K562 (cell line): ENCODE measurements around the gene TAS1R3.

Experiments used
- CC2D1A ChIP-seq: fragments of 450-650 bp; IDR thresholded peaks from 2 replicates; pipeline ENCODE4 v1.6.1; 2017; ENCODE audit warnings: mild to moderate bottlenecking
- EGR1 ChIP-seq: fragments of 450-650 bp; conservative IDR thresholded peaks from 2 replicates; pipeline ENCODE4 v1.6.1; 2017; ENCODE audit warnings: mild to moderate bottlenecking
- NFXL1 ChIP-seq: fragments of 450-650 bp; formaldehyde crosslinking; IDR thresholded peaks from 2 replicates; pipeline ENCODE4 v1.4.0; 2021; ENCODE audit warnings: mild to moderate bottlenecking
- POLR2A ChIP-seq: fragments of 450-650 bp; conservative IDR thresholded peaks from 2 replicates; pipeline ENCODE4 v1.6.1; 2016
- TBP ChIP-seq: optimal IDR thresholded peaks from 2 replicates; pipeline ENCODE3; 2011; ENCODE audit warnings: low read depth, low read length, improper control_type of control experiment
- ZFX ChIP-seq: sonication (generic); formaldehyde crosslinking; IDR thresholded peaks from 2 replicates; pipeline ENCODE4 v1.8.0; 2022; ENCODE audit warnings: mild to moderate bottlenecking, missing genetic modification reagents, moderate library complexity
- ZNF253 ChIP-seq: fragments of 250-450 bp; sonication (Bioruptor Pico); conservative IDR thresholded peaks from 2 replicates; pipeline ENCODE4 v1.6.1; 2021; ENCODE audit warnings: mild to moderate bottlenecking
- TF ChIP-seq, protein P1 (sequence below), 3 experiments: IDR thresholded peaks in 2 of 3; conservative IDR thresholded peaks in 1 of 3; 2 replicates each; pipeline ENCODE4 v1.5.1; 2011 to 2012; ENCODE audit warnings: low read length in 3 of 3, mild to moderate bottlenecking in 3 of 3, control low read depth in 2 of 3, improper control_type of control experiment in 1 of 3, inconsistent platforms in 1 of 3, low read depth in 1 of 3, mixed read lengths in 1 of 3, moderate library complexity in 1 of 3; ENCODE audit not compliant: insufficient read depth in 2 of 3
- TF ChIP-seq, protein P2 (sequence below): fragments of 450-650 bp; IDR thresholded peaks from one replicate; pipeline ENCODE4 v1.6.1; 2018; ENCODE audit warnings: mild to moderate bottlenecking, moderate library complexity; ENCODE audit not compliant: partially characterized antibody
- TF ChIP-seq, protein P3 (sequence below): fragments of 200-800 bp; sonication (Bioruptor generic); IDR thresholded peaks from 2 replicates; pipeline ENCODE4 v1.6.1; 2016; ENCODE audit warnings: missing genetic modification characterization, missing compliant biosample characterization
- TF ChIP-seq, protein P4 (sequence below): fragments of 450-650 bp; formaldehyde crosslinking; IDR thresholded peaks from 2 replicates; pipeline ENCODE4 v1.4.0; 2020; ENCODE audit warnings: mild to moderate bottlenecking, mixed read lengths

DNA sequence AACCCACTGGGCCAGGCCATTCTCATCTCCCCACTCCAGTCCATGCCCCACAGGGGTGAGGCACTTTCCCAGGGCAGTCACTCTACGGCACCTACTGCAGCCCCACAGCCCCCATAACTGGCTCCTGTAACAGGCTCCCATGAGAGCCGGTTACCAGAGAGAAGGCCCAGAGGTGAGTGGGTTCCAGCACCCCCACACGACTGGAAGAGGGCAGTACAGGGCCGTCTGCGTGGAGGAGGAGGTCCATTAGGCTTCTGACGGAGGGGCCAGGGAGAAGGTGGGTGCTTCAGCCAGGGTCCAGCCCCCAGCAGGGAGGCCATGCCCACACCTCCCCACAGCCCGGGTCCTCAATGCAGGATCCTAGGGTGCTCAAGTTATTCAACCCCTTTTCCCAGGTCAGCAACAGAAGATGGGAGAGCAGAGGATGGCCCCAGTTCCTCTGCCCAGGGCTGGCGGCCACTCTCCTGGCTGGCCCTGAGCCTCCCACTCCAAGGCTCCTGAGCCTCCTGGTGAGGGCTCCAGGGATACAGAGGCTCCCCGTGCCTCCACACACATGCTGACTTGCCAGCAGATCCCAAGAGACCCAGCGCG, 24.9 kb upstream of the TAS1R3 start:
- TF ChIP-seq, protein P1, sequence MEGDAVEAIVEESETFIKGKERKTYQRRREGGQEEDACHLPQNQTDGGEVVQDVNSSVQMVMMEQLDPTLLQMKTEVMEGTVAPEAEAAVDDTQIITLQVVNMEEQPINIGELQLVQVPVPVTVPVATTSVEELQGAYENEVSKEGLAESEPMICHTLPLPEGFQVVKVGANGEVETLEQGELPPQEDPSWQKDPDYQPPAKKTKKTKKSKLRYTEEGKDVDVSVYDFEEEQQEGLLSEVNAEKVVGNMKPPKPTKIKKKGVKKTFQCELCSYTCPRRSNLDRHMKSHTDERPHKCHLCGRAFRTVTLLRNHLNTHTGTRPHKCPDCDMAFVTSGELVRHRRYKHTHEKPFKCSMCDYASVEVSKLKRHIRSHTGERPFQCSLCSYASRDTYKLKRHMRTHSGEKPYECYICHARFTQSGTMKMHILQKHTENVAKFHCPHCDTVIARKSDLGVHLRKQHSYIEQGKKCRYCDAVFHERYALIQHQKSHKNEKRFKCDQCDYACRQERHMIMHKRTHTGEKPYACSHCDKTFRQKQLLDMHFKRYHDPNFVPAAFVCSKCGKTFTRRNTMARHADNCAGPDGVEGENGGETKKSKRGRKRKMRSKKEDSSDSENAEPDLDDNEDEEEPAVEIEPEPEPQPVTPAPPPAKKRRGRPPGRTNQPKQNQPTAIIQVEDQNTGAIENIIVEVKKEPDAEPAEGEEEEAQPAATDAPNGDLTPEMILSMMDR (IDR thresholded peaks at IDR 0.05 in 2 of 3, conservative IDR thresholded peaks at IDR 0.05 in 1 of 3; ENCODE audit: insufficient read depth in 2 of 3, low read depth in 1 of 3, low read length in 3 of 3): peak; percentile 45 to 62 (median 45)
- no peak for TF ChIP-seq TBP
- TF ChIP-seq ZFX (CRISPR knock-in tag): no peak
- TF ChIP-seq CC2D1A: no peak
- no peak for TF ChIP-seq EGR1
- TF ChIP-seq POLR2A: no peak
- TF ChIP-seq, protein P2, sequence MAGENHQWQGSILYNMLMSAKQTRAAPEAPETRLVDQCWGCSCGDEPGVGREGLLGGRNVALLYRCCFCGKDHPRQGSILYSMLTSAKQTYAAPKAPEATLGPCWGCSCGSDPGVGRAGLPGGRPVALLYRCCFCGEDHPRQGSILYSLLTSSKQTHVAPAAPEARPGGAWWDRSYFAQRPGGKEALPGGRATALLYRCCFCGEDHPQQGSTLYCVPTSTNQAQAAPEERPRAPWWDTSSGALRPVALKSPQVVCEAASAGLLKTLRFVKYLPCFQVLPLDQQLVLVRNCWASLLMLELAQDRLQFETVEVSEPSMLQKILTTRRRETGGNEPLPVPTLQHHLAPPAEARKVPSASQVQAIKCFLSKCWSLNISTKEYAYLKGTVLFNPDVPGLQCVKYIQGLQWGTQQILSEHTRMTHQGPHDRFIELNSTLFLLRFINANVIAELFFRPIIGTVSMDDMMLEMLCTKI: no peak
- TF ChIP-seq, protein P3, sequence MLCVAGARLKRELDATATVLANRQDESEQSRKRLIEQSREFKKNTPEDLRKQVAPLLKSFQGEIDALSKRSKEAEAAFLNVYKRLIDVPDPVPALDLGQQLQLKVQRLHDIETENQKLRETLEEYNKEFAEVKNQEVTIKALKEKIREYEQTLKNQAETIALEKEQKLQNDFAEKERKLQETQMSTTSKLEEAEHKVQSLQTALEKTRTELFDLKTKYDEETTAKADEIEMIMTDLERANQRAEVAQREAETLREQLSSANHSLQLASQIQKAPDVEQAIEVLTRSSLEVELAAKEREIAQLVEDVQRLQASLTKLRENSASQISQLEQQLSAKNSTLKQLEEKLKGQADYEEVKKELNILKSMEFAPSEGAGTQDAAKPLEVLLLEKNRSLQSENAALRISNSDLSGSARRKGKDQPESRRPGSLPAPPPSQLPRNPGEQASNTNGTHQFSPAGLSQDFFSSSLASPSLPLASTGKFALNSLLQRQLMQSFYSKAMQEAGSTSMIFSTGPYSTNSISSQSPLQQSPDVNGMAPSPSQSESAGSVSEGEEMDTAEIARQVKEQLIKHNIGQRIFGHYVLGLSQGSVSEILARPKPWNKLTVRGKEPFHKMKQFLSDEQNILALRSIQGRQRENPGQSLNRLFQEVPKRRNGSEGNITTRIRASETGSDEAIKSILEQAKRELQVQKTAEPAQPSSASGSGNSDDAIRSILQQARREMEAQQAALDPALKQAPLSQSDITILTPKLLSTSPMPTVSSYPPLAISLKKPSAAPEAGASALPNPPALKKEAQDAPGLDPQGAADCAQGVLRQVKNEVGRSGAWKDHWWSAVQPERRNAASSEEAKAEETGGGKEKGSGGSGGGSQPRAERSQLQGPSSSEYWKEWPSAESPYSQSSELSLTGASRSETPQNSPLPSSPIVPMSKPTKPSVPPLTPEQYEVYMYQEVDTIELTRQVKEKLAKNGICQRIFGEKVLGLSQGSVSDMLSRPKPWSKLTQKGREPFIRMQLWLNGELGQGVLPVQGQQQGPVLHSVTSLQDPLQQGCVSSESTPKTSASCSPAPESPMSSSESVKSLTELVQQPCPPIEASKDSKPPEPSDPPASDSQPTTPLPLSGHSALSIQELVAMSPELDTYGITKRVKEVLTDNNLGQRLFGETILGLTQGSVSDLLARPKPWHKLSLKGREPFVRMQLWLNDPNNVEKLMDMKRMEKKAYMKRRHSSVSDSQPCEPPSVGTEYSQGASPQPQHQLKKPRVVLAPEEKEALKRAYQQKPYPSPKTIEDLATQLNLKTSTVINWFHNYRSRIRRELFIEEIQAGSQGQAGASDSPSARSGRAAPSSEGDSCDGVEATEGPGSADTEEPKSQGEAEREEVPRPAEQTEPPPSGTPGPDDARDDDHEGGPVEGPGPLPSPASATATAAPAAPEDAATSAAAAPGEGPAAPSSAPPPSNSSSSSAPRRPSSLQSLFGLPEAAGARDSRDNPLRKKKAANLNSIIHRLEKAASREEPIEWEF (CRISPR knock-in tag): no peak
- TF ChIP-seq ZNF253: no peak
- TF ChIP-seq, protein P4, sequence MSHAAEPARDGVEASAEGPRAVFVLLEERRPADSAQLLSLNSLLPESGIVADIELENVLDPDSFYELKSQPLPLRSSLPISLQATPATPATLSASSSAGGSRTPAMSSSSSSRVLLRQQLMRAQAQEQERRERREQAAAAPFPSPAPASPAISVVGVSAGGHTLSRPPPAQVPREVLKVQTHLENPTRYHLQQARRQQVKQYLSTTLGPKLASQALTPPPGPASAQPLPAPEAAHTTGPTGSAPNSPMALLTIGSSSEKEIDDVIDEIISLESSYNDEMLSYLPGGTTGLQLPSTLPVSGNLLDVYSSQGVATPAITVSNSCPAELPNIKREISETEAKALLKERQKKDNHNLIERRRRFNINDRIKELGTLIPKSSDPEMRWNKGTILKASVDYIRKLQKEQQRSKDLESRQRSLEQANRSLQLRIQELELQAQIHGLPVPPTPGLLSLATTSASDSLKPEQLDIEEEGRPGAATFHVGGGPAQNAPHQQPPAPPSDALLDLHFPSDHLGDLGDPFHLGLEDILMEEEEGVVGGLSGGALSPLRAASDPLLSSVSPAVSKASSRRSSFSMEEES (CRISPR knock-in tag): no peak
- TF ChIP-seq NFXL1 (CRISPR knock-in tag): no peak
